ENCODE measurements around the gene URAD. TPM values are rescaled to one million over a fixed set of nuclear protein-coding genes. Genes with fewer than 3 reads are reported as not detected.

The URAD gene
- total RNA-seq, 2 donors from 2014 or later, result not detected

- no peaks in the 10 kb centered on the region for H3K9me3 ChIP-seq (ENCODE audit: control insufficient read depth, low read length)
- no peak overlapping the region for H3K4me3 ChIP-seq (ENCODE audit: low read length)
- DNase-seq, result peak; percentile 63
- no peak for TF ChIP-seq CTCF (conservative IDR thresholded peaks at IDR 0.05)
- no peak overlapping the region for H3K9ac ChIP-seq (ENCODE audit: extremely low read depth, low read length, poor library complexity, severe bottlenecking)
- H3K36me3 Mint-ChIP-seq (ENCODE audit: low read depth), result no peaks in the 10 kb centered on the region
- peaks cover 29% of the 10 kb centered on the region for H3K4me1 Mint-ChIP-seq
- peaks cover 100% of the 10 kb centered on the region for H3K27me3 ChIP-seq (ENCODE audit: control insufficient read depth, insufficient read depth, low read length, poor library complexity, severe bottlenecking)
- 0 to 4% methylated on average over 3 to 33 of the region's 33 CpGs for WGBS, 2 experiments (ENCODE audit: insufficient coverage in 1 of 2, insufficient read length in 1 of 2)
- peak overlapping the region; percentile 37 for H3K4me3 Mint-ChIP-seq
- peaks cover 100% of the 10 kb centered on the region for H3K27me3 Mint-ChIP-seq (ENCODE audit: insufficient read depth)
- H3K4me1 ChIP-seq (ENCODE audit: control insufficient read depth, insufficient read depth, low read length), result peaks cover 15% of the 10 kb centered on the region
- no peaks in the 10 kb centered on the region for H3K36me3 ChIP-seq (ENCODE audit: control insufficient read depth, insufficient read depth, low read length)
- H3K27ac Mint-ChIP-seq, result no peak overlapping the region
- H3K27ac ChIP-seq (ENCODE audit: low read depth, low read length), result no peak overlapping the region
- no peaks in the 10 kb centered on the region for H3K9me3 Mint-ChIP-seq
Measured at GRCh38 chr13:27967736-27968315, 20.7 kb downstream of the URAD start.

GRCh38 chr13:27967203-27967735 is 21.2 kb downstream of the URAD start:
- Histone ChIP-seq H3K36me3 (ENCODE audit: control insufficient read depth, insufficient read depth, low read length) (no peaks in the 10 kb centered on the region), H3K9ac (ENCODE audit: extremely low read depth, low read length, poor library complexity, severe bottlenecking) (no peak overlapping the region), H3K4me3 (ENCODE audit: low read length) (no peak overlapping the region), H3K27me3 (ENCODE audit: control insufficient read depth, insufficient read depth, low read length, poor library complexity, severe bottlenecking) (peaks cover 100% of the 10 kb centered on the region), H3K4me1 (ENCODE audit: control insufficient read depth, insufficient read depth, low read length) (peaks cover 15% of the 10 kb centered on the region), H3K9me3 (ENCODE audit: control insufficient read depth, low read length) (no peaks in the 10 kb centered on the region), H3K27ac (ENCODE audit: low read depth, low read length) (no peak overlapping the region)
- peaks cover 33% of the 10 kb centered on the region for H3K4me1 Mint-ChIP-seq
- WGBS, 2 experiments (ENCODE audit: insufficient coverage in 1 of 2, insufficient read length in 1 of 2), result 0 to 4% methylated on average over 8 to 18 of the region's 18 CpGs
- peak overlapping the region; percentile 37 for H3K4me3 Mint-ChIP-seq
- H3K27me3 Mint-ChIP-seq (ENCODE audit: insufficient read depth), result peaks cover 100% of the 10 kb centered on the region
- no peak overlapping the region for H3K27ac Mint-ChIP-seq
- H3K9me3 Mint-ChIP-seq, result no peaks in the 10 kb centered on the region
- TF ChIP-seq CTCF (conservative IDR thresholded peaks at IDR 0.05), result no peak
- no peak for DNase-seq
- H3K36me3 Mint-ChIP-seq (ENCODE audit: low read depth), result no peaks in the 10 kb centered on the region

- peak overlapping the region; percentile 37 for H3K4me3 Mint-ChIP-seq
- Histone ChIP-seq H3K27ac (ENCODE audit: low read depth, low read length) (no peak overlapping the region), H3K27me3 (ENCODE audit: control insufficient read depth, insufficient read depth, low read length, poor library complexity, severe bottlenecking) (peaks cover 100% of the 10 kb centered on the region), H3K36me3 (ENCODE audit: control insufficient read depth, insufficient read depth, low read length) (no peaks in the 10 kb centered on the region), H3K9me3 (ENCODE audit: control insufficient read depth, low read length) (no peaks in the 10 kb centered on the region), H3K4me3 (ENCODE audit: low read length) (no peak overlapping the region), H3K9ac (ENCODE audit: extremely low read depth, low read length, poor library complexity, severe bottlenecking) (no peak overlapping the region), H3K4me1 (ENCODE audit: control insufficient read depth, insufficient read depth, low read length) (peaks cover 15% of the 10 kb centered on the region)
- 0 to 1% methylated on average over 3 to 38 of the region's 38 CpGs for WGBS, 2 experiments (ENCODE audit: insufficient coverage in 1 of 2, insufficient read length in 1 of 2)
- H3K4me1 Mint-ChIP-seq, result peaks cover 37% of the 10 kb centered on the region
- peak; percentile 90 for DNase-seq
- H3K27ac Mint-ChIP-seq, result no peak overlapping the region
- H3K36me3 Mint-ChIP-seq (ENCODE audit: low read depth), result no peaks in the 10 kb centered on the region
- TF ChIP-seq CTCF (conservative IDR thresholded peaks at IDR 0.05), result no peak
- H3K27me3 Mint-ChIP-seq (ENCODE audit: insufficient read depth), result peaks cover 100% of the 10 kb centered on the region
- no peaks in the 10 kb centered on the region for H3K9me3 Mint-ChIP-seq
Measured at GRCh38 chr13:27966641-27967202, 21.8 kb downstream of the URAD start.

Data from endodermal cell (in vitro differentiated cells).